Measurements from ENCODE around the gene ASTN2. TPM values are rescaled to one million over a fixed set of nuclear protein-coding genes. Genes with fewer than 3 reads are reported as not detected.
A peak's percentile ranks its signal among the peaks of the same experiment; 100 is the strongest.

The ASTN2 gene
- total and polyA plus RNA-seq, 10 donors = 0.87 to 6.1 (median 3.7) TPM

DNA sequence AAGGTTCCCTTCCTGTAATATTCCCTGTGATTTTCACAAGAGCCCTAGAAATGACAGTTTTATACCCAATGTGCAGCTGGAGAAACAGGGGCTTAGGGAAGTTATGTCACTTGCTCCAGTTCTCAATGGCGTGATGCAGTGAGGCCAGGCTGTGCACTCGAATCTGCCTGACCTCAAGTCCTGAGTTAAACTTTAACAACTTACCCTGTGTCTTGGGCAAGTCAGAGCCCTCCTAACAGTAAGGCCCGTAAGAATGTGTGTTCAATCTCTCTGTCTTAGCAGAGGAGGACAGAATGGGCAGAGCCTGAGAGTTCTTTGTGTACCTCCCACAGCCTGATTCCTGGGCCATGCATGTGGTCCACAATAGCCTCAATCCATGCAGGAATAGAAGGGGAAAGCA is 546.7 kb downstream of the ASTN2 start:
- Histone ChIP-seq H3K4me1 (no peaks in the 10 kb centered on the region), H3K4me3 (no peak overlapping the region), H3K27me3 (replicated peaks in 1 of 7) (peaks cover 0 to 4% (median 0%) of the 10 kb centered on the region in 7 donors), H3K36me3 (no peaks in the 10 kb centered on the region), H3K27ac (no peak overlapping the region), H3K9me3 (no peaks in the 10 kb centered on the region)
- intact Hi-C loops (cut with DNase I; ENCODE audit: low total_unique reads) = no loop called here
- 73 to 83% (median 75%) methylated on average over 3 of the region's 3 CpGs for WGBS, 5 donors
- no peak for DNase-seq
- TF ChIP-seq, protein P1, sequence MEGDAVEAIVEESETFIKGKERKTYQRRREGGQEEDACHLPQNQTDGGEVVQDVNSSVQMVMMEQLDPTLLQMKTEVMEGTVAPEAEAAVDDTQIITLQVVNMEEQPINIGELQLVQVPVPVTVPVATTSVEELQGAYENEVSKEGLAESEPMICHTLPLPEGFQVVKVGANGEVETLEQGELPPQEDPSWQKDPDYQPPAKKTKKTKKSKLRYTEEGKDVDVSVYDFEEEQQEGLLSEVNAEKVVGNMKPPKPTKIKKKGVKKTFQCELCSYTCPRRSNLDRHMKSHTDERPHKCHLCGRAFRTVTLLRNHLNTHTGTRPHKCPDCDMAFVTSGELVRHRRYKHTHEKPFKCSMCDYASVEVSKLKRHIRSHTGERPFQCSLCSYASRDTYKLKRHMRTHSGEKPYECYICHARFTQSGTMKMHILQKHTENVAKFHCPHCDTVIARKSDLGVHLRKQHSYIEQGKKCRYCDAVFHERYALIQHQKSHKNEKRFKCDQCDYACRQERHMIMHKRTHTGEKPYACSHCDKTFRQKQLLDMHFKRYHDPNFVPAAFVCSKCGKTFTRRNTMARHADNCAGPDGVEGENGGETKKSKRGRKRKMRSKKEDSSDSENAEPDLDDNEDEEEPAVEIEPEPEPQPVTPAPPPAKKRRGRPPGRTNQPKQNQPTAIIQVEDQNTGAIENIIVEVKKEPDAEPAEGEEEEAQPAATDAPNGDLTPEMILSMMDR (IDR thresholded peaks at IDR 0.05 in 8 of 11, conservative IDR thresholded peaks at IDR 0.05 in 3 of 11) = no peak

DNA sequence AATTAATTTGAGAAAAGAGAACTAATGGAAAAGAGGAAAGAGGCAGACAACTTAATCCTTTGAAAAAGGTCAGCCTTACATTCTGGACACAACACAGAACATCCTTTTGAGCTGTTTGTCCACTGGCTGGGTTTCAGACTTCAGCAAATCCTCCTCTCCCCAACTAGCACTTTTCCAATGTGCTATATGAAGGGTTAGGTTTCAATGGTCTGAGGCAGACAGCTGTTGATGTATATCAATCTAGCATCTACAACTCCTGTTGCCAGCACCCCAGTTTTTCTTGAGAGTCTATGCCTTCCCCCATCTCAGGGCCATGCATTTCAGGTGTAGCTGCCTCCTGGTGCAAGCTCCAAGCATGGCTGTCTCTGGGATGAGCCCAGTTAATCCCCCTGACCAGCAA is 553.5 kb downstream of the ASTN2 start:
- H3K4me3 ChIP-seq = no peak overlapping the region
- H3K9me3 ChIP-seq = no peaks in the 10 kb centered on the region
- TF ChIP-seq POLR2AphosphoS5 (IDR thresholded peaks at IDR 0.05) = no peak
- TF ChIP-seq, protein P1 (IDR thresholded peaks at IDR 0.05 in 8 of 11, conservative IDR thresholded peaks at IDR 0.05 in 3 of 11) = no peak
- TF ChIP-seq POLR2A (IDR thresholded peaks at IDR 0.05) = no peak
- intact Hi-C loops (cut with DNase I; ENCODE audit: low total_unique reads) = loop anchor here (5.0 kb wide), 1 partner anchor 124 kb away; no protein-coding TSS in a partner anchor
- H3K27ac ChIP-seq = no peak overlapping the region
- H3K27me3 ChIP-seq (replicated peaks in 1 of 7) = peaks cover 0 to 4% (median 0%) of the 10 kb centered on the region in 7 donors
- peaks cover 0 to 5% (median 0%) of the 10 kb centered on the region in 6 donors for H3K4me1 ChIP-seq
- H3K36me3 ChIP-seq = no peaks in the 10 kb centered on the region
- DNase-seq = no peak

DNA sequence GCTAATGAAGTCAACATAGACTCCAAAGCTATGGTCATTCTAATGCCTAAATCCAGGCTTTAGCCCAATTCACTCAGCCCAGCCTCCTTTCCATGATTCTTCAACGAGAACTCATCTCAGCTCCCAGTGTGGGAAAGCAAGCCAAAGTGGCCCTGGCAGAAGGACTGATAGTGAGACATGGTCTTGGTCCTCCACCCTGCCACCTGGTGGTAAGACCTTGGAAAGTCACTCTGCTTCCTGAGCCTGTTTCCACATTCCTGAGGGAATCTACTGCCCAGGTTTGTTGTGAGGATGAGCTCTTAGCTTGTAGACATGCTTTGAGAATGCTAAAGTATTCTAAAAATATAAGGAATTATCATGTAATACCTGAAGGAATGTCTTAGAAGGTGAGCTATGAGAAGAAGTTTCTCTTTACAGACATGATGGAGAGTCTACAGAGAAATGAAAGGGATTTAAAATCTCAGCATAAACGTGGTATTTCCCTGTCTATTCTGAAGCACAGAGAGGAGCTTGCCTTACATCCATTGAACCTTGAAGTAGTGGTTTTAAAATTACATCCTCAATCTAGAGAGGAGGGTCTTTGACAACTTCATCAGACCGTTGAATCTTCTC is 554.2 kb downstream of the ASTN2 start:
- no peak for TF ChIP-seq POLR2AphosphoS5 (IDR thresholded peaks at IDR 0.05)
- TF ChIP-seq, protein P1 (IDR thresholded peaks at IDR 0.05 in 8 of 11, conservative IDR thresholded peaks at IDR 0.05 in 3 of 11) = peak in 9 of 11 experiments; percentile 50 to 75 (median 62)
- Histone ChIP-seq H3K9me3 (no peaks in the 10 kb centered on the region), H3K36me3 (no peaks in the 10 kb centered on the region), H3K4me1 (peaks cover 0 to 5% (median 0%) of the 10 kb centered on the region in 6 donors), H3K27me3 (replicated peaks in 1 of 7) (peaks cover 0 to 4% (median 0%) of the 10 kb centered on the region in 7 donors), H3K27ac (no peak overlapping the region), H3K4me3 (no peak overlapping the region)
- intact Hi-C loops (cut with DNase I; ENCODE audit: low total_unique reads) = loop anchor here (5.0 kb wide), 1 partner anchor 123 kb away; no protein-coding TSS in a partner anchor
- DNase-seq = no peak
- 35 to 43% (median 41%) methylated on average over 3 of the region's 3 CpGs for WGBS, 5 donors

DNA sequence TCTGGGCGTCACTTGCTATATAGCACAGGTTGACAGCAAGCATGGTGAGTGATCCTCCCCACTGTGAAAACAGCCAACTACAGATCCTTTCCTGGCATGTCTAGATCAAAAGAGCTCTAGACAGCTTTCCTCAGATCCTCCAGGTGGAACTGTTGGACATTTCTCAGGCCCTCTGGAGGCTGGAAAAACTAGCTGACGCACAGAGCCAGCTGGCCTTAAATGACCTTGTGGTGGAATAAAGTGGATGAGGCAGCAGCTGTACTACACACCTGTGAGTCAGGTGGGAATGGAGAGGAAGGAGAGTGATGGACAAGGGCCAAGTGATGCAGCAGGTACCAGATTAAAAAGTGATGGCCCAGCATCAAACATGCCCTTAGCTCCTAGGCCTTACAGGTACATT is 555.1 kb downstream of the ASTN2 start:
- no peaks in the 10 kb centered on the region for H3K36me3 ChIP-seq
- H3K4me3 ChIP-seq = no peak overlapping the region
- DNase-seq = no peak
- TF ChIP-seq POLR2A (IDR thresholded peaks at IDR 0.05) = no peak
- TF ChIP-seq, protein P1 (IDR thresholded peaks at IDR 0.05 in 8 of 11, conservative IDR thresholded peaks at IDR 0.05 in 3 of 11) = no peak
- TF ChIP-seq POLR2AphosphoS5 (IDR thresholded peaks at IDR 0.05) = no peak
- H3K4me1 ChIP-seq = peaks cover 0 to 5% (median 0%) of the 10 kb centered on the region in 6 donors
- intact Hi-C loops (cut with DNase I; ENCODE audit: low total_unique reads) = loop anchor here (5.0 kb wide), 1 partner anchor 122 kb away; no protein-coding TSS in a partner anchor
- H3K27ac ChIP-seq = no peak overlapping the region
- no peaks in the 10 kb centered on the region for H3K9me3 ChIP-seq
- H3K27me3 ChIP-seq (replicated peaks in 1 of 7) = peaks cover 0 to 4% (median 0%) of the 10 kb centered on the region in 7 donors
- WGBS, 5 donors = 83 to 96% (median 92%) methylated on average over 2 of the region's 2 CpGs

Measured in spleen (tissue), 11 donors.